Uterus (tissue), 2 donors: ENCODE results near the gene SPINDOC.
"Not testable (repeated sequence)": the region's sequence is repeated elsewhere in the genome, so short reads cannot be mapped to it uniquely, and the experiment has no call there.

Experiments
- CTCF ChIP-seq, 4 experiments: fragments of 200-600 bp in 2 of 4; fragments of 450-650 bp in 2 of 4; sonication (generic) in 2 of 4; IDR thresholded peaks; one replicate each; pipeline ENCODE4 v1.5.1; 2016 to 2019; ENCODE audit warnings: antibody characterized with exemption in 4 of 4, mild to moderate bottlenecking in 2 of 4, moderate library complexity in 1 of 4
- POLR2A ChIP-seq, 2 donors: fragments of 450-650 bp; IDR thresholded peaks; one replicate each; pipeline ENCODE4 v1.6.1; 2016; ENCODE audit warnings: antibody characterized with exemption in 2 of 2, mild to moderate bottlenecking in 1 of 2, moderate library complexity in 1 of 2

GRCh38 chr11:63863620-63864019 is 50.4 kb downstream of the SPINDOC start:
- TF ChIP-seq CTCF, POLR2A (IDR thresholded peaks at IDR 0.05): not testable (repeated sequence)
